ENCODE results near the gene SPAG4.

The SPAG4 gene

DNA sequence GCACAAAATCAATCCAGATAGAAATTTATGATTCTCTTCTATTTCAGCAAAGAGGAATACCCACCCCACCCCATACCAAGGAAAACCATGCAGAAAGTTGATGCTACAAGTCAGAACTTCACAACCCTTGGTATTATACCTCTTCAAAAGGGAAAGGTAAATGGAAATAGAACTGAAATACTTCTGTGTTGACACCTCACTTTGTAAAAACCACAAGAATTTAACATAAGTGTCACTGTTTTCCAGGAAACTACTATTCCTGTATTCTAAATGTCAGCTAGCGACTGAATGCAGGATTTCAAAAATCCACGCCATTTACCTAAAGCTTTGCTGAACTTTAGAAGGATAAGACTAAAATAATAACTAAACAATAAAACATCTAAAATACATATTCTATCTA, 45.4 kb downstream of the SPAG4 start:
- no peak for DNase-seq (ENCODE audit: low spot score)
- in situ Hi-C loops (cut with MboI; ENCODE audit: low pct_unique_long_range_greater_than_20kb, low sequenced_read_pairs, unreplicated experiment) = no loop called here
- TF ChIP-seq, protein P1, sequence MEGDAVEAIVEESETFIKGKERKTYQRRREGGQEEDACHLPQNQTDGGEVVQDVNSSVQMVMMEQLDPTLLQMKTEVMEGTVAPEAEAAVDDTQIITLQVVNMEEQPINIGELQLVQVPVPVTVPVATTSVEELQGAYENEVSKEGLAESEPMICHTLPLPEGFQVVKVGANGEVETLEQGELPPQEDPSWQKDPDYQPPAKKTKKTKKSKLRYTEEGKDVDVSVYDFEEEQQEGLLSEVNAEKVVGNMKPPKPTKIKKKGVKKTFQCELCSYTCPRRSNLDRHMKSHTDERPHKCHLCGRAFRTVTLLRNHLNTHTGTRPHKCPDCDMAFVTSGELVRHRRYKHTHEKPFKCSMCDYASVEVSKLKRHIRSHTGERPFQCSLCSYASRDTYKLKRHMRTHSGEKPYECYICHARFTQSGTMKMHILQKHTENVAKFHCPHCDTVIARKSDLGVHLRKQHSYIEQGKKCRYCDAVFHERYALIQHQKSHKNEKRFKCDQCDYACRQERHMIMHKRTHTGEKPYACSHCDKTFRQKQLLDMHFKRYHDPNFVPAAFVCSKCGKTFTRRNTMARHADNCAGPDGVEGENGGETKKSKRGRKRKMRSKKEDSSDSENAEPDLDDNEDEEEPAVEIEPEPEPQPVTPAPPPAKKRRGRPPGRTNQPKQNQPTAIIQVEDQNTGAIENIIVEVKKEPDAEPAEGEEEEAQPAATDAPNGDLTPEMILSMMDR (IDR thresholded peaks at IDR 0.05; ENCODE audit: extremely low read depth, insufficient read depth, missing control alignments) = no peak

DNA sequence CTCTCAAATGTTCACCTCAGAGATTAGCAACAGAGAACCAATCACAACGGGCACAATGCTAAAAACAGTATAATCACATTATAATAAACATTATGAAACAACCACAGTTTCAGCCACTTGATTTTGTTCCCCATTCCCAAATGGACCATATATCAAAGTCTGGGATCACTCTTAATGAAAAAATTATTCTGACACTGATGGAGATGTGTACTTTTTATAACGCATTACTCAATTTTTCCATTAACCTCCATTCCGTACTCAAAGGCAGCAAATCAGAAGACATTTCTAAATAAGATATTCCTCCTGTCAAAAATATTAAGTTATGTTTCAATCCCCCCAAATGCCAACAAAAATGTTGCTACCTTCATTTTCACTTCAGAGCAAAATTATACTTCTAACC, 46.3 kb downstream of the SPAG4 start:
- TF ChIP-seq, protein P1 (IDR thresholded peaks at IDR 0.05; ENCODE audit: extremely low read depth, insufficient read depth, missing control alignments) = no peak
- in situ Hi-C loops (cut with MboI; ENCODE audit: low pct_unique_long_range_greater_than_20kb, low sequenced_read_pairs, unreplicated experiment) = no loop called here
- DNase-seq (ENCODE audit: low spot score) = no peak

DNA sequence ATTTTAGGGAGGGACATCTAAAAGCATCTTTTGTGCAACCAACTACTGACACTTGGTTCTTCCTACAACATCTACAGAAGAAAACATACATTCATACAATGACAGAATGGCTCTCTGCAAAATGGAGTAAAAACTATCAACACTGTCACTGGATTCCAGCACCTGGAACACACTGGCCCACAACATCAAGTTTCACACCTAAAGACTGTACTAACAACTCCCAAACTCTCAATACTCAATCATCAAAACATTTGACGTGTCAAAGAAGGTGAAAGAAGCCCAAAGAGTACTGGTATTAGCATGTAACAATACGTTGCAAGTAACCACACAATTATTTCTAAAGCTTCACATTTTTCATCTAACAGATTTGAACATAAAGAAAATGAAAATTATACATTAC, 46.9 kb downstream of the SPAG4 start:
- DNase-seq (ENCODE audit: low spot score) = no peak
- TF ChIP-seq, protein P1 (IDR thresholded peaks at IDR 0.05; ENCODE audit: extremely low read depth, insufficient read depth, missing control alignments) = no peak
- in situ Hi-C loops (cut with MboI; ENCODE audit: low pct_unique_long_range_greater_than_20kb, low sequenced_read_pairs, unreplicated experiment) = no loop called here

DNA sequence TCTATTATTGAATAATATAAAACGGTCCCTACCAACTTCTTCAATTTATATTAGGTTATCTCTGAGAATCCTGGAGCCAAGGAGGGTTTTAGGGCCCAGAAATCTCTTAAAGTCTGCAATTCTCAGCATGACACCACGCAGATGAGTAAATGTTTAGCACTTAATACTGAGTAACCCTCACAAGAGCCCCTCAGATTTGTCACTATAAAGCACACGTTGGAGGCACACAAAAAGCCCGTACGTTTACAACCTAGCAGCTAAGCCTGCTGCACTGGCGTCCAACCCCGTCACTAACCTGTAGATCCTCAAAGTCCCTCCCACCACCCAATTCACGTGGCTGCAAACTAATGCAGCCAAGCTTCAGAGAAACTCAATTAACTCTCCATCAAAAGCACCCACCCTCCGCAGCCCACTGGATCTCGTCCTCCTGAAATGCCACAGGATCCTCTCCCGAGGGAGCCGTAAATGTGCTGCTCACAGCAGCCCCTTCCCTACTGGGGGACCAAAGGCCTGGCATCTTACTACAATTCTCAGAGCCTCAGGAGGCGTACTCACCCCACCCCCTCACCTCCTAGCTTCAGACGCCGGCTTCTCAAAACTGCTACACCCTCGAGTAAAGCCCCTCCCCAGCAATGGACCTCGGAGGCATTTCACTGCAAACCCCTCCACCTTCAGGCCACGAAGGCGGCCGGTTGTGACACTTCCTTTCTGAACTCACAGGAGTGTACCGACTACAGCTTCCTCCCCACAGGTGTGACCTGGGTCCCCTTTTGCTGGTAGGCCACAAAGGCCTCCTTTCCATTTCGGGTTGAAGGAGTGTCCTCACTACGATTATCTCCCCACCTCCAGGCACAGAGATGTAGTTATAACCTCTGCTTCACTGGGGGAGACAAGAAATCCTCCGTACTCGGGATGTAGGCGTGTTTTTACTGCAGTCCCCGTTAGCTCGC, 48.2 kb downstream of the SPAG4 start:
- DNase-seq (ENCODE audit: low spot score) = peak; percentile 57
- TF ChIP-seq, protein P1 (IDR thresholded peaks at IDR 0.05; ENCODE audit: extremely low read depth, insufficient read depth, missing control alignments) = no peak
- in situ Hi-C loops (cut with MboI; ENCODE audit: low pct_unique_long_range_greater_than_20kb, low sequenced_read_pairs, unreplicated experiment) = no loop called here

DNA sequence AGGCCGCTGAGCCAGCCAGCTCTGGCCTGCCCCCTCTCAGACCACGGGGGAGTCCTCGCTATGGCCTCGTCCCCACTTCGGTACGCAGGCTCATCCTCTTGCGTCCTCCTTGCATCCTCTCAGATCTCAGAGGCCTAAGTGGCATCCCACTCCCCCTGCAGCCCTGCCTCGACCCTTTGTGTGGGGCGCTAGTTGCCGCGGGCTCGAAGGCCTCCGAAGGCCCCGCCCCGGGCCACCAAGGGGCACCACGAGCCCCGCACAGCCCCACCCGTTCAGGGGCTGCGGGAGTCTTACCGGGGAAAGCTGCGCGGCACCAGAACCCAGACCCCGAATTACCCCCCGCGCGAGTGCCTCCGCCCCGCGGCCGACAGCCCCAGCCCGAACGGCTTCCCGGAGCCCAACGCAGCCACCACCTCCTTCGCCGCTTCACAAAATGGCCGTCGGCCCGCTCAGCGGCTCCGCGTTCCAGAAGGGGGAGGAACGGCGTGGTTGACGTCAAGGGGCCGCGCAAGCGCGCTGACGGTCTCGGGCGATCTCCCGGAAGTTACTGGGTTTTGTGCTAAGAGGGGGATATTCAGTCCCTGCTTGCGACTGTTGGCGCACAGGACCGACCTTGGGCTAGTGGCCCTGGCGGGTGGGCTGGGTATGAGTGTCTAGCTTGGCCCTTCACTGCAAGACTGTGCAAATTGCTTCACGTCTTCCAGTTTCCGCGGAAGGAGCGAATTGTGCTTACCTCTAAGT, 49.0 kb downstream of the SPAG4 start, which contains the start of the genes CPNE1 and RBM12:
TSS of gene CPNE1 (minus strand) at position 435 of the 741 bp plus-strand sequence. CDS start 31,977 bp downstream, outside the sequence.
TSS of gene RBM12 (minus strand) at position 435 of the 741 bp plus-strand sequence. CDS start 9,578 bp downstream, outside the sequence.
- in situ Hi-C loops (cut with MboI; ENCODE audit: low pct_unique_long_range_greater_than_20kb, low sequenced_read_pairs, unreplicated experiment) = no loop called here
- DNase-seq (ENCODE audit: low spot score) = peak; percentile 98
- TF ChIP-seq, protein P1 (IDR thresholded peaks at IDR 0.05; ENCODE audit: extremely low read depth, insufficient read depth, missing control alignments) = no peak

DNA sequence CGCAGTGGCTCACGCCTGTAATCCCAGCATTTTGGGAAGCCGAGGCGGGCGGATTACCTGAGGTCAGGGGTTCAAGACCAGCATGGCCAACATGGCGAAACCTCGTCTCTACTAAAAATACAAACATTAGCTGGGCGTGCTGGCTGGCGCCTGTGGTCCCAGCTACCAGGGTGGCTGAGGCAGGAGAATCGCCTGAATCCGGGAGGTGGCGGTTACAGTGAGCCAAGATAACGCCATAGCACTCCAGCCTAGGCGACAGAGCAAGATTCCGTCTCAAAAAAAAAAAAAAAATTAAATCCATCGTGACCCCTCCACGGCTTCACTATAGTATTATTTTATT, 50.3 kb downstream of the SPAG4 start:
- TF ChIP-seq, protein P1 (IDR thresholded peaks at IDR 0.05; ENCODE audit: extremely low read depth, insufficient read depth, missing control alignments) = no peak
- DNase-seq (ENCODE audit: low spot score) = no peak
- in situ Hi-C loops (cut with MboI; ENCODE audit: low pct_unique_long_range_greater_than_20kb, low sequenced_read_pairs, unreplicated experiment) = no loop called here

All from GM13977 (cell line).